Smooth muscle cell (in vitro differentiated cells): ENCODE measurements around the gene SERGEF. TPM values are rescaled to one million over a fixed set of nuclear protein-coding genes. Genes with fewer than 3 reads are reported as not detected.
"Not testable (repeated sequence)": the region's sequence is repeated elsewhere in the genome, so short reads cannot be mapped to it uniquely, and the experiment has no call there.

Source experiments
- DNase-seq: peaks from one replicate; lab custom pipeline; 2025; ENCODE audit not compliant: unreplicated experiment; lab: John Stamatoyannopoulos, UW
- H2AFZ ChIP-seq: fragments of 200-600 bp; sonication (generic); 2 replicates; pipeline ENCODE4 v1.6.0; 2016; ENCODE audit warnings: antibody characterized with exemption, low read depth, mild to moderate bottlenecking
- H3F3A ChIP-seq: fragments of 200-600 bp; sonication (generic); 2 replicates; pipeline ENCODE4 v1.6.0; 2017; ENCODE audit warnings: antibody characterized with exemption, low read depth
- H3K27ac ChIP-seq: fragments of 200-600 bp; sonication (generic); 2 replicates; pipeline ENCODE4 v1.5.1; 2016; ENCODE audit warnings: low read depth, mild to moderate bottlenecking
- H3K27me3 ChIP-seq: fragments of 200-600 bp; sonication (generic); 2 replicates; pipeline ENCODE4 v1.6.1; 2016; ENCODE audit warnings: low read depth, mild to moderate bottlenecking
- H3K36me3 ChIP-seq: fragments of 200-600 bp; sonication (generic); 2 replicates; pipeline ENCODE4 v1.5.1; 2016; ENCODE audit warnings: low read depth
- H3K4me1 ChIP-seq: fragments of 200-600 bp; sonication (generic); 2 replicates; pipeline ENCODE4 v1.5.1; 2016; ENCODE audit warnings: low read depth
- H3K4me2 ChIP-seq: fragments of 200-600 bp; sonication (generic); 2 replicates; pipeline ENCODE4 v1.6.0; 2016; ENCODE audit warnings: mild to moderate bottlenecking
- H3K4me3 ChIP-seq: fragments of 200-600 bp; sonication (generic); 2 replicates; pipeline ENCODE4 v1.5.1; 2016; ENCODE audit warnings: mild to moderate bottlenecking
- H3K79me2 ChIP-seq: fragments of 200-600 bp; sonication (generic); 2 replicates; pipeline ENCODE4 v1.6.0; 2016; ENCODE audit warnings: low read depth, mild to moderate bottlenecking
- H3K9ac ChIP-seq: fragments of 200-600 bp; sonication (generic); 2 replicates; pipeline ENCODE4 v1.6.0; 2016; ENCODE audit warnings: low read depth
- H3K9me3 ChIP-seq: fragments of 200-600 bp; sonication (generic); replicated peaks from 2 replicates; pipeline ENCODE4 v1.5.1; 2016; ENCODE audit warnings: low read depth
- H4K20me1 ChIP-seq: fragments of 200-600 bp; sonication (generic); 2 replicates; pipeline ENCODE4 v1.6.0; 2016; ENCODE audit warnings: low read depth
- CTCF ChIP-seq: fragments of 200-600 bp; sonication (generic); IDR thresholded peaks from 2 replicates; pipeline ENCODE4 v1.5.1; 2017; ENCODE audit warnings: borderline replicate concordance, mild to moderate bottlenecking, antibody characterized with exemption; ENCODE audit not compliant: insufficient read depth, poor library complexity, severe bottlenecking
- WGBS: methylation state at CpG from one replicate; pipeline ENCODE4 v1.1.7; 2016; ENCODE audit warnings: low lambda C conversion rate; 5-methylcytosine and 5-hydroxymethylcytosine counted together
- polyA plus RNA-seq: library from polyadenylated mRNA; unstranded; fragments of >200 nt; fragmentation: Nextera tagmentation; extraction: Ambion mirVana; gene quantifications from 2 replicates; pipeline ENCODE4 v1.2.1, GENCODE V29; 2016
- total RNA-seq: library from RNA; depleted of rRNA; stranded (reverse); fragments of >200 nt; gene quantifications from 2 replicates; pipeline ENCODE4 v1.2.3, GENCODE V29; 2014

SERGEF gene
- total and polyA plus RNA-seq, 2 experiments from 2014 or later, result 4.9 to 7.4 TPM

GRCh38 chr11:17873586-17873985, 139.3 kb downstream of the SERGEF start:
- no peak overlapping the region for H3K4me2 ChIP-seq
- H3K27me3 ChIP-seq, result no peaks in the 10 kb centered on the region
- no peak overlapping the region for H3K9ac ChIP-seq
- no peak overlapping the region for H3K27ac ChIP-seq
- no peak for DNase-seq
- H4K20me1 ChIP-seq, result no peaks in the 10 kb centered on the region
- TF ChIP-seq CTCF, result no peak
- no peaks in the 10 kb centered on the region for H3K9me3 ChIP-seq
- H3K4me3 ChIP-seq, result no peak overlapping the region
- WGBS, result 91% methylated on average over 2 of the region's 2 CpGs
- H3K36me3 ChIP-seq, result no peaks in the 10 kb centered on the region
- no peaks in the 10 kb centered on the region for H3F3A ChIP-seq
- H3K79me2 ChIP-seq, result no peaks in the 10 kb centered on the region
- H3K4me1 ChIP-seq, result no peaks in the 10 kb centered on the region
- H2AFZ ChIP-seq, result no peak overlapping the region

GRCh38 chr11:17868398-17868797, 144.4 kb downstream of the SERGEF start:
- not testable (repeated sequence) for H3K4me1 ChIP-seq, H3K9ac ChIP-seq, H3K79me2 ChIP-seq, H3K9me3 ChIP-seq, H3K4me3 ChIP-seq, H3K27me3 ChIP-seq, H3K27ac ChIP-seq, H4K20me1 ChIP-seq, H3K36me3 ChIP-seq, H2AFZ ChIP-seq, H3K4me2 ChIP-seq, DNase-seq, H3F3A ChIP-seq
- 98% methylated on average over 3 of the region's 3 CpGs for WGBS

- no peaks in the 10 kb centered on the region for H3F3A ChIP-seq
- no peaks in the 10 kb centered on the region for H3K9me3 ChIP-seq
- no peak for DNase-seq
- H3K36me3 ChIP-seq, result no peaks in the 10 kb centered on the region
- H3K9ac ChIP-seq, result no peak overlapping the region
- no peaks in the 10 kb centered on the region for H3K79me2 ChIP-seq
- H3K4me2 ChIP-seq, result no peak overlapping the region
- TF ChIP-seq CTCF, result no peak
- H4K20me1 ChIP-seq, result no peaks in the 10 kb centered on the region
- 95% methylated on average over 3 of the region's 3 CpGs for WGBS
- H3K4me3 ChIP-seq, result no peak overlapping the region
- no peaks in the 10 kb centered on the region for H3K27me3 ChIP-seq
- no peak overlapping the region for H2AFZ ChIP-seq
- H3K4me1 ChIP-seq, result no peaks in the 10 kb centered on the region
- H3K27ac ChIP-seq, result no peak overlapping the region
Measured at GRCh38 chr11:17867341-17867740, 145.5 kb downstream of the SERGEF start.

GRCh38 chr11:17865765-17866428, 146.9 kb downstream of the SERGEF start:
- Histone ChIP-seq H3K4me3 (no peak overlapping the region), H2AFZ (no peak overlapping the region), H3K9ac (no peak overlapping the region), H3K27ac (no peak overlapping the region), H4K20me1 (no peaks in the 10 kb centered on the region), H3F3A (no peaks in the 10 kb centered on the region), H3K4me2 (no peak overlapping the region), H3K36me3 (no peaks in the 10 kb centered on the region), H3K4me1 (no peaks in the 10 kb centered on the region), H3K27me3 (no peaks in the 10 kb centered on the region), H3K79me2 (no peaks in the 10 kb centered on the region), H3K9me3 (no peaks in the 10 kb centered on the region)
- no peak for DNase-seq
- 80% methylated on average over 3 of the region's 3 CpGs for WGBS
- TF ChIP-seq CTCF, result no peak
